IPS-20b (cell line): Measurements from ENCODE around the gene SMTN.
"Not testable (repeated sequence)": the region's sequence is repeated elsewhere in the genome, so short reads cannot be mapped to it uniquely, and the experiment has no call there.

Experiments used
- H3K27ac ChIP-seq: one replicate; pipeline ENCODE4 v1.5.1; 2013; ENCODE audit warnings: low read length
- H3K27me3 ChIP-seq: 2 replicates; pipeline ENCODE4 v1.6.1; 2013; ENCODE audit warnings: mild to moderate bottlenecking, low read length, inconsistent platforms; ENCODE audit not compliant: insufficient read depth
- H3K36me3 ChIP-seq: 2 replicates; pipeline ENCODE4 v1.6.1; 2013; ENCODE audit warnings: low read depth, mild to moderate bottlenecking, inconsistent platforms, low read length, moderate library complexity; ENCODE audit not compliant: insufficient read depth
- H3K4me1 ChIP-seq: 2 replicates; pipeline ENCODE4 v1.6.1; 2013; ENCODE audit warnings: mild to moderate bottlenecking, control low read depth, inconsistent platforms, low read length, moderate library complexity; ENCODE audit not compliant: insufficient read depth
- H3K4me3 ChIP-seq: 2 replicates; pipeline ENCODE4 v1.5.1; 2013; ENCODE audit warnings: mild to moderate bottlenecking, low read length, inconsistent platforms
- H3K9ac ChIP-seq: 2 replicates; pipeline ENCODE4 v1.6.1; 2013; ENCODE audit warnings: low read depth, mild to moderate bottlenecking, inconsistent platforms, low read length, moderate library complexity
- H3K9me3 ChIP-seq: 2 replicates; pipeline ENCODE4 v1.6.1; 2013; ENCODE audit warnings: mild to moderate bottlenecking, low read depth, low read length, inconsistent platforms; ENCODE audit not compliant: insufficient read depth

The SMTN gene

GRCh38 chr22:31102441-31103081 is 21.4 kb downstream of the SMTN start:
- peaks cover 38% of the 10 kb centered on the region for H3K27me3 ChIP-seq
- H3K27ac ChIP-seq: no peak overlapping the region
- H3K4me3 ChIP-seq: no peak overlapping the region
- H3K4me1 ChIP-seq: peaks cover 8% of the 10 kb centered on the region; the same call in 1 of the 2 replicates
- H3K36me3 ChIP-seq: no peaks in the 10 kb centered on the region
- no peak overlapping the region for H3K9ac ChIP-seq
- H3K9me3 ChIP-seq: no peaks in the 10 kb centered on the region

- H3K27ac ChIP-seq: no peak overlapping the region
- peaks cover 38% of the 10 kb centered on the region for H3K27me3 ChIP-seq
- H3K4me1 ChIP-seq: peaks cover 4% of the 10 kb centered on the region; the same call in 1 of the 2 replicates
- H3K9me3 ChIP-seq: no peaks in the 10 kb centered on the region
- H3K36me3 ChIP-seq: no peaks in the 10 kb centered on the region
- H3K9ac ChIP-seq: no peak overlapping the region
- H3K4me3 ChIP-seq: no peak overlapping the region
Observed at GRCh38 chr22:31103111-31103510, 22.0 kb downstream of the SMTN start.

DNA sequence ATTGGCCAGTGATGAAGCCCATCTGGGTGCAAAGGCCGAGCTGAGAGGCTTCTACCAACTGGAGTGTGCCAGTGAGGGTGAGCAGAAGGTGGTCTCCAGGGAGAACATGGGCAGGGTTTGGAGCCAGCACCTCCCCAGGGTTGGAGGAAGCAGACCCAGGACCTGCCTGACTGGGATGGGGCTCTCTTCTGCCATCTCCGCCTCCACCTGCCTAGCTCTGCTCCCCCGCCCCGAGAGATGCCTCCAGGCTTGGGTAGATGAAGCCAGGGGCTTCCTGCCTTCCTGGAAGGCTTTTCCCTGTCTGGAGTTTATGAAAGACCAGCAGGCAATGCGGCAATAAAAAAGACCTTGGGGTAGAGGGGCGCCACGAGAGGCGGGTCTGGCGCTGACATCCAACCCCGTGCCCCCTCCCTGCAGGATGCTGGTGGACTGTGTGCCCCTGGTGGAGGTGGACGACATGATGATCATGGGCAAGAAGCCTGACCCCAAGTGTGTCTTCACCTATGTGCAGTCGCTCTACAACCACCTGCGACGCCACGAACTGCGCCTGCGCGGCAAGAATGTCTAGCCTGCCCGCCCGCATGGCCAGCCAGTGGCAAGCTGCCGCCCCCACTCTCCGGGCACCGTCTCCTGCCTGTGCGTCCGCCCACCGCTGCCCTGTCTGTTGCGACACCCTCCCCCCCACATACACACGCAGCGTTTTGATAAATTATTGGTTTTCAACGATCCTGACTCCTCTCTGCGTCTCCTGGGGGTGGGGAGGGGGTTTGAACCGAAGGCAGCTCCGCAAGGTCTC is 23.0 kb downstream of the SMTN start:
- Histone ChIP-seq H3K4me3 (no peak overlapping the region), H3K9ac (no peak overlapping the region), H3K27ac (no peak overlapping the region)

GRCh38 chr22:31104869-31105268 is 23.8 kb downstream of the SMTN start:
- no peaks in the 10 kb centered on the region for H3K9me3 ChIP-seq
- H3K9ac ChIP-seq: no peak overlapping the region
- peak overlapping the region; percentile 29; the same call in 1 of the 2 replicates for H3K4me3 ChIP-seq
- no peak overlapping the region for H3K27ac ChIP-seq
- H3K4me1 ChIP-seq: no peaks in the 10 kb centered on the region
- H3K27me3 ChIP-seq: peaks cover 30% of the 10 kb centered on the region
- no peaks in the 10 kb centered on the region for H3K36me3 ChIP-seq

More for the DNA sequence above, 23.0 kb downstream of the SMTN start:
- peaks cover 36% of the 10 kb centered on the region for H3K27me3 ChIP-seq
- no peaks in the 10 kb centered on the region for H3K36me3 ChIP-seq
- no peaks in the 10 kb centered on the region for H3K9me3 ChIP-seq
- no peaks in the 10 kb centered on the region for H3K4me1 ChIP-seq

DNA sequence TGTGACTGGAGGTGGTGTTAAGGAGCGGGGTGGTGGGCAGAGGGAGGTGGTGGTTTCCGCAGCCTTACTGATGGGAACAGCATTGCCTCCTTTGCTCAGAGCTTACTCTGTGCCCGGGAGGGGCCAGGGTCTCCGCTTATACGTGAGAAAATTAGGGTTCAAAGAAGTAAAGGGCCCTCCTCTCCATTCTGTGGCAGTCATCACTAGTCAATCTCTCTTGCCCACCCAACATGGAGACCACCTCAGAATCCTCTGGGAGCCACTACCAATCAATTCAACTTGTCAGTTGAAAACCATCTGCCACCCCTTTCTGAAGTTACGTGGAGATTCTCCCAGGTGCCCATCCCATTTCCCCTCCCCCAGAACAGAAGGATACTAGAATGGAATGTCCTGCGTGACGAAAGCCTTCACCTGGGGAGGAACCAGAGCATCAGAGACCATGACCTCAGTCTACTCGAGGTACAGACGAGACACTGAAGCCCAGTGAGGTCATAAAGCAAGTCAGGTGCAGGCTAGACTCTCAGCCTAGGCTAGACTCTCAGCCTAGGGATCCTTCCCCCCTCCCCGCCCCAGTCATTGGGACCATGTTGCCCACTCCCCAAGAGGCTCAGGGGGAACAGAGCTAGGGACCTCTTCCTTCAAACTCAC is 24.3 kb downstream of the SMTN start:
- no peak overlapping the region for H3K27ac ChIP-seq
- peak overlapping the region; percentile 29; the same call in 1 of the 2 replicates for H3K4me3 ChIP-seq
- no peaks in the 10 kb centered on the region for H3K9me3 ChIP-seq
- H3K27me3 ChIP-seq: peaks cover 30% of the 10 kb centered on the region
- H3K4me1 ChIP-seq: no peaks in the 10 kb centered on the region
- H3K36me3 ChIP-seq: no peaks in the 10 kb centered on the region
- H3K9ac ChIP-seq: no peak overlapping the region

DNA sequence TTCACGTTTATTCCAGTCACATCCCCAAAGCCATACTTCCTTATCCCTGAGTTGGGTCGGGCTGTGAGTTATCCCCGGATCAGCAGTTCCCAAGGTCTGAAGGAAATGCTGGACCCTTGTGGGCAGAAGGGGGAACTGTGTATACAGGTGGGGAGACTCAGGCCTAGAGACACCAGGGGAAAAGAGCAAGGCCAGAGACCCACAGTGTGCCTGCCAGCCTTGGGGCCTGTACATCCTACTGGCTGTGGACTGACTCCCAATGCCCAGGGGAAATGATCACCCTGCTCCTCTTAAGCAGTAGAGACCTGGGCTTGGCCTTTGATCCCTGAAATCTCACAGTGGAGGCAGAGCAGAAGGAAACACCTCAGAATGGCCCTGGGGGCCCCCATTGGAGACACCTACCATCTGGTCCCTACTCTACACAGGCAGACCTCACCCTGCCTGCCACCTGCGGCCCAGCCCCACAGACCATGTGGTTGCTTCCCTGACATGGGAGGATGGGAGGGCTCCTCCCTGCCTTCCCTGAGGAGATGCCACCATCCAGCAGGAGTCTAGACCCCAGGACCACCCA is 25.0 kb downstream of the SMTN start:
- Histone ChIP-seq H3K36me3 (no peaks in the 10 kb centered on the region), H3K27ac (no peak overlapping the region), H3K4me3 (no peak overlapping the region), H3K4me1 (no peaks in the 10 kb centered on the region), H3K9ac (no peak overlapping the region), H3K9me3 (no peaks in the 10 kb centered on the region), H3K27me3 (peaks cover 30% of the 10 kb centered on the region)

DNA sequence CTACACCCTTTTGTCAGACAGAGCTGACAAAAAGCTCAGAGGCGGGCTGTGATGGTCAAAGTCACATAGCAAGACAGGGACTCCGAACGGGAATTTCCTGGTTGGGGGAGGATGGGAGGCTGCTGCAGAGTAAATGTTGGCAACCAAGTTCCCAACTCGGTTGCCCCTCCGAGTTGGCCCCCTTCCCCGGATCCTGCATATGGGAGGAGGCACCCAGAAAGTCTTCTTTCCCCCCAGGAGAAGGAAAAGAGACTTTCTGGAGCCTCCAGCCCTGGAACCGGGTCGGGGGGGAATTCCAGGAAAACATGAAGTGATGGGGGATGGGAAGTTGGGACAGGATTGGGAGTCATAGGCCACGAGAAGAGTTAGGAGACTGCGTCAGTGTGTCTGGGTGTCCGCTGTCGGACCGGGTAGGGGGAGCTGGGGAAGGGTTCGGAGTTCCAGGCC is 25.6 kb downstream of the SMTN start:
- H3K27ac ChIP-seq: no peak overlapping the region
- H3K36me3 ChIP-seq: no peaks in the 10 kb centered on the region
- peak overlapping the region; percentile 72 for H3K9ac ChIP-seq
- H3K4me1 ChIP-seq: no peaks in the 10 kb centered on the region
- peak overlapping the region; percentile 71 for H3K4me3 ChIP-seq
- no peaks in the 10 kb centered on the region for H3K9me3 ChIP-seq
- H3K27me3 ChIP-seq: peaks cover 30% of the 10 kb centered on the region

GRCh38 chr22:31107178-31107893 is 26.2 kb downstream of the SMTN start, which contains the start of gene SELENOM:
SELENOM (minus strand) TSS chr22:31107568; CDS start chr22:31107505, 63 bp downstream.
- Histone ChIP-seq H3K27me3 (peaks cover 30% of the 10 kb centered on the region), H3K27ac (no peak within 1 kb of the TSS), H3K4me3 (peak within 1 kb of the TSS; percentile 71), H3K9me3 (no peaks in the 10 kb centered on the region), H3K9ac (peak within 1 kb of the TSS; percentile 72), H3K36me3 (no peaks in the 10 kb centered on the region), H3K4me1 (no peaks in the 10 kb centered on the region)

- Histone ChIP-seq H3K27ac (no peak overlapping the region), H3K27me3 (peaks cover 30% of the 10 kb centered on the region), H3K36me3 (no peaks in the 10 kb centered on the region), H3K4me3 (peak overlapping the region; percentile 63), H3K9ac (peak overlapping the region; percentile 36; the same call in 1 of the 2 replicates), H3K4me1 (no peaks in the 10 kb centered on the region), H3K9me3 (no peaks in the 10 kb centered on the region)
Observed at GRCh38 chr22:31107894-31108218, 26.7 kb downstream of the SMTN start.

GRCh38 chr22:31112547-31113091 is 31.5 kb downstream of the SMTN start:
- H3K36me3 ChIP-seq, H3K9me3 ChIP-seq, H3K27me3 ChIP-seq, H3K9ac ChIP-seq, H3K27ac ChIP-seq, H3K4me3 ChIP-seq, H3K4me1 ChIP-seq: not testable (repeated sequence)
